Epidermal melanocyte (primary cell): ENCODE results near the gene AK6.
A peak's percentile ranks its signal among the peaks of the same experiment; 100 is the strongest.
"Not testable (repeated sequence)": the region's sequence is repeated elsewhere in the genome, so short reads cannot be mapped to it uniquely, and the experiment has no call there.

ENCODE experiments used
- DNase-seq: peaks from one replicate; pipeline ENCODE4 v3.0.0; 2011; ENCODE audit warnings: low spot score; ENCODE audit not compliant: insufficient read length

AK6 gene

DNA sequence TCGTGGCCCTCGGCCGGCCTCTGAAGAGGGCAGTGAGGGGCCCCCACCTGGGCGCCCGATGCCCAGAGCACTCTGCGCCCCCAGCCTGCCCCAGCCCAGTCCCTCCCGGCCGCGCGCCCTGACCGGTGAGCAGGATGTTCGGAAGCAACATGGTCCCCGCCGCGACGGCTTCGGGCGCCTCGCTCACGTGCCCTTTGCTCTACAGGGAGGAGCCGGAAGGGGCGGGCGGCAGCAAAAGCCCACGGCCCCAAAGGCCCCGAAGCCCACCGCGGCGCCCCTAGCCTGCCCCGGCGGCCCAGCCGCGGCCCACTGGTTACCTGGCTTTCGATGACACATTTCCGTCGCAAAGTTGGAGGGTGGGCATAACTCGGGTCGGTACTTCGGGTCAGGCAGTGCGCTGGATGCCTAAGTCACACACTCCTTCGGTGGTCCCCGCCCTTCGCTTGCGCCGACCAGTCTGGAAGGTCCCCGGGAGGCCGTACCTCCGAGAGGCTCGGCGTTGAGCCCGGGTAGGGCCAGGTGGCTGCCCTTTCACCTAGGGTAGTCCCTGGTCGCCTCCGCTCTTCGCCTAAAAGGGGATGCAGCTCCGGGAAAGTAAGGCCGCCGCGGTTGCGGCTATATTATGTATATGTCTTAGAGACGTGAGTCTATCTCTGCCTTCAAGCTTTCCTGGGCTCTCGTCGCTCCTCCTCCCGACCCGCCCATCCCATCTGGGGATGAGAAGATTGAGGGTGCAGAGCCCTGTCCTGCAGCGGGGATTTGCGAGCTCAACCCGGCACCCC is at the start of gene AK6, which contains the start of the genes RAD17 and TAF9:
TSS of gene AK6 (minus strand) at position 181 of the 782 bp plus-strand sequence. CDS start at position 151, 30 bp downstream.
TSS of gene RAD17 (plus strand) at position 479 of the 782 bp plus-strand sequence. CDS start 2,391 bp downstream, outside the sequence.
TSS of gene TAF9 (minus strand) at position 181 of the 782 bp plus-strand sequence. CDS start 3,783 bp downstream, outside the sequence.
- DNase-seq, result peak; percentile 90

DNA sequence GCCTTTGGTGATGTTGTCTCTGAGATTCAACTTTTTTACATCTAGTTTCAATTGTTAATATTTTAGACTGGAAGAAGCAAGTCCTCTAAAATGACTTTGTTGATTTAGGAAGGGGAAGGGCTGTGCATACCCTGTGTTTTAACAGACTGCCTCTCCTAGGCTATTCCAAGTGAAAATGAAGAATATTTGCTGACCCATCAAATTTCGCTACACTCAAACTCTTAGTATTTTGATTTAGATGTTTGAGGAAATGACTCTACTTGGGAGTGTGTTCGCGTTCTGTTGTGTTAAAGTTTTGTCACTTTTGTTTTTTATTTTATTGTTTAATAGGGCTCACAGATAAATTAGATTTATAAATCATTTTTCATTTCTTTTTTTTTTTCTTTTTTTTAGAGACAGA is 49.2 kb upstream of the AK6 start:
- no peak for DNase-seq

GRCh38 chr5:69416699-69417098 is 47.4 kb upstream of the AK6 start:
- no peak for DNase-seq

- DNase-seq, result no peak
These were observed 46.9 kb upstream of the AK6 start for GRCh38 chr5:69416180-69416579.

- no peak for DNase-seq
These were observed 46.3 kb upstream of the AK6 start for GRCh38 chr5:69415584-69415958.

- DNase-seq, result peak; percentile 73
These were observed 45.7 kb upstream of the AK6 start, which contains the start of gene MARVELD2 for GRCh38 chr5:69414885-69415583. Gene MARVELD2, plus strand, starts transcription at chr5:69415116. Its CDS starts 4,270 bp downstream, at chr5:69419386.

DNA sequence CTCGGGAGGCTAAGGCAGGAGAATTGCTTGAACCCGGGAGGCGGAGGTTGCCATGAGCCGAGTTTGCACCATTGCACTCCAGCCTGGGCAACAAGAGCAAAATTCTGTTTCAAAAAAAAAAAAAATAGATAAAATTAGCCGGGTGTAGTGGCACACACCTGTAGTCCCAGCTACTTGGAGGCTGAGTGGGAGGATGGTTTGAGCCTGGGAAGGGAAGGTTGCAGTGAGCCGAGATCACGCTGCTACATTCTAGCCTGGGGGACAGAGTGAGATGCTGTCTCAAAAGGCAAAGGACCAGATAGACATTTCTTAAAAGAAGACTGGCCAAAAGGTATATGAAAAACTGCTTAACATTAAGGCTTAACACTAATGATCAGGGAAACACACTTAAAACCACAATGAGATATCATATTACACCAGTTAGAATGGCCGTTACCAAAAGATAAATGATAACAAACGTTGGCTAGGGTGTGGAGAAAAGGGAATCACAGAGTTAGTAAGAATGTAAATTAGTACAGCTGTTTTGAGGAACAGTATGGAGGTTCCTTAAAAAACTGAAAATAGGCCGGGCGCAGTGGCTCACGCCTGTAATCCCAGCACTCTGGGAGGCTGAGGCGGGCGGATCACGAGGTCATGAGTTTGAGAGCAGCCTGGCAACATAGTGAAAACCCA is 35.5 kb upstream of the AK6 start:
- no peak for DNase-seq

GRCh38 chr5:69378376-69378775 is 9.1 kb upstream of the AK6 start:
- DNase-seq, result no peak

- no peak for DNase-seq
These were observed 5.7 kb upstream of the AK6 start for GRCh38 chr5:69374911-69375446.

DNA sequence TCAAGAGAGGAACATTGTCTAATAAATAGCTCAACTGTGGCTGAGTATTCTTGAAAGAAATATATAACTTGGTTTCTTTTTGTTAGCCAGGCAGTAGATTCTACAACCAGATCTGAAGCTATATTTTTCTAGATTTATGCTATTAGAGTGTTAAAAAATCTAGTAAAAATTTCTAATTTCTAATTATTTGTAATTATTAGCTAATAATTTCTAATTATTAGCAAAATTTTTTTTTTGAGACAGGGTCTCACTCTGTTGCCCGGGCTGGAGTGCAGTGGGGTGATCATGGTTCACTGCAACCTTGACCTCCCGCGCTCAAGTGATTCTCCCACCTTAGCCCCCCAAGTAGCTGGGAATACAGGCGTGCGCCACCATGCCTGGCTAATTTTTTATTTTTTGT is 3.1 kb upstream of the AK6 start:
- DNase-seq, result no peak

DNA sequence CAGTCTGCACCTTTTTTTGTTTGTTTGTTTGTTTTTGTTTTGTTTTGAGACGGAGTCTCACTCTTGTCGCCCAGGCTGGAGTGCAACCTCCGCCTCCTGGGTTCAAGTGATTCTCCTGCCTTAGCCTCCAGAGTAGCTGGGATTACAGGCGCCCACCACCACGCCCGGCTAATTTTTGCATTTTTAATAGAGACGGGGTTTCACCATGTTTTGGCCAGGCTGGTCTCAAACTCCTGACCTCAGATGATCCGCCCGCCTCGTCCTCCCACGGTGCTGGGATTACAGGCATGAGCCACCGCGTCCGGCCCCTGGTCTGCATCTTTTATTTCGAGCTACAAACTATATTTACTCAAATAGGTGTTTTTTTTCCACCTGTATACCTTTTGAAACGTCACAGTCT is 1.0 kb upstream of the AK6 start:
- DNase-seq, result not testable (repeated sequence)

DNA sequence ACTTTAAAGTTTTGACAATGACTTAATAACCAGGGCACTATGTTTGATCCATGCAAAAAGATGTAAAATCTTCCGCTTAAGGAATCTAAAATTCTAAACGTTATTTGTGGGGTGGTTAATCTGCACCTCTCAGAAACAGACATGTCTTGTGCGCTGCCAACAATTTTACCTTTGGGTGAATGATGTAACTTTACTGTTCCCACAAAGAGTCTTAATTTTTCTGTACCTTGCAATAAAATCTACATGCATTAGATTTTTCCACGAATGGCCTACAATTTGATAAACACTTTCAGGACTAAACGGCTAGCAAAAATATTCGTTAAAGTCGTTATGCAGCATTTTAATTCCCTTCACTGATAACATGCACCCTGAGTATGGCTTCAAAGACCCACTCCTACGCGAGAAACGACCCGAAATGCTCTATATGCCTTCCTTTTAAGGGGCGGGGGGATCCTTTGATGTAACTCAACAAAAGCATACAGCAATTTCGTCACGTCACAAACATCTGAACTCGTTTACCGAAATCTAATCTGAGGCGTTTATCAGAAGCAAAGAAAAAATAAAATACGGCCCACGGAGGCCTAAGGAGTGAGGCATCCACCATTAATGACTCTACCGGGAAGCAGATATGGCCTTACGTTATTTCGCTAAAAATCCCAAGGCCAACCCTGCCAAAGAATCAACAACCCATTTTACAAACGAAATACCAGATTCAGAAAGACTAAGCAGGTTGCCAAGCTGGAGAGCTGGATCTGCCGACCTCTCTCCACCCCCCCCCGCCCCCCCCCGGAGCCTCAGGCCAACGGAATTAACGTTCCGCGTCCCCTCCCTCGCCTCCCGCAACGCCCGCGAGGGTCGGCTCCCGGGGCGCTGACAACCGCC is 621 bp downstream of the AK6 start:
- no peak for DNase-seq

GRCh38 chr5:69367697-69368279 is 1.5 kb downstream of the AK6 start:
- no peak for DNase-seq

DNA sequence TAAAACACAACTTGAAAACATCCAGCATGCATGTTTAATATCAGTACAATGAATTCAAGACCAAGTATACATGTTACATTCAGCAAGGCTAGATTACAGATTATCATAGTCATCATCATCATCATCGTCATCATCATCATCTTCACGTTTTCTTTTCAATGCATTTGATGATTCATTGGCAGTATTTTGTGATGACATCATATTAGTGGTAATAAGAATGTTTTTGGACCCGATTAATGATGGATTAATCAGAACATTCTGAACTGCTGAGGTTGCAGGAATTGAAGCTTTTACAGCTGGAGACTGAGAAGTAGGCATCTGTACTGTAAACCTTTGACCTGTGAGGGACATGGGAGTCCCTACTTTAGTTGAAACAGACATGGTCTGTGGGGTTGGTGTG is 4.5 kb downstream of the AK6 start:
- DNase-seq, result no peak

DNA sequence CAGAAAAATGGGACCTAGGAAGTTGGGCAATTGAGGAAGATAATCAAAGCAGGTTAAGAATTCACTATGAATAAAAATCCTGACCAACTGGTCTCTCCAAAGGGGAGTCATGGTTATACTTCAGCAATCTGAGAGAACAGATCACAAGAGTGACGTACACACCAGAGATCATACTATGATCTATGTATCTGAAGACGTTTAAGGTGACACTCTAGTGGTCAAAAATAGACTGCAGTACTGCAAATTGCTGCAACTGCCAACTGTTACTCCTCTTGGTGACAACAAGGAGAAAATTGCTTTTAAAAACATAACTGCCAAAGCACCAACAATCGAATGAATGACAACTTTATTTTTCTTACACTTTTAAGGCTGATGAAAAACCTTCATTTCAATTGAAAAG is 4.9 kb downstream of the AK6 start:
- no peak for DNase-seq

DNA sequence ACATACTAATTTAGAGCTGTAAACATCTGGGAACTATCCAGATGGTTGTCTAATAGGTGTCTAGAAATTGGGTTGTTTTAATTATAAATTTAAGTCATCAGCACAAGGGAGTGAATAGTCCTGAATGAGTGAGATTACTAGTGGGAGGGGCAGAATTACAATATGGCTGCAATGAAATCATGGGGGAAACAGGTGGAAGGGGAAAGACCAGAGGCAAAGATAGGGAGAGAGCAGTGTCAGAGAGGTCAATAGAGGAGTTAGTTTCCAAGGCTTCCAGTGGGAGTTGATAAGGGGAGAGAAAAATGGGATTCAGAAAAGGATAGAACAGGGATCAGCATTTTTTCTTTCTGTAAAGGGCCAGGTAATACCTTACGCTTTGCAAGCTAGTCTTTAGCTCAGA is 8.9 kb downstream of the AK6 start:
- DNase-seq, result no peak

GRCh38 chr5:69359699-69360098 is 9.6 kb downstream of the AK6 start:
- DNase-seq, result no peak

DNA sequence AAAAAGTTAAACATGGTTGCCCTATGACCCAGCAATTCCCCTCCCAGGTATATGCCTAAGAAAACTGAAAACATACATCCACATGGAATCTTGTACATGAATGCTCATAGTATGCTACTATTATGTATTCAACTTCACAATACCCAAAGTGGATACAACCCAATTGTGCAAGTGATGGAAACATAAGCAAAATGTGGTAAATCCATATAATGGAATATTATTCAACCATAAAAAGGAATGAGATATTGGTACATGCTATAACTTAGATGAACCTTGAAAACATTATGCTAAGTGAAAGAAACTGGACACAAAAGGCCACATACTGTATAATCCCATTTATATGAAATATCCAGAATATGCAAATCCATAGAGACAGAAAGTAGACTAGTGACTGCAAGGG is 18.7 kb downstream of the AK6 start:
- DNase-seq, result no peak

- no peak for DNase-seq
These were observed 26.2 kb downstream of the AK6 start for GRCh38 chr5:69343083-69343482.

- no peak for DNase-seq
These were observed 27.7 kb downstream of the AK6 start for GRCh38 chr5:69341520-69342161.
